Subcutaneous adipose tissue (tissue), 4 donors: ENCODE results near the gene DRAM1. TPM values are rescaled to one million over a fixed set of nuclear protein-coding genes. Genes with fewer than 3 reads are reported as not detected.

Source experiments
- total RNA-seq, 4 donors: library from RNA; depleted of rRNA; stranded (reverse); fragments of >200 nt; gene quantifications; one replicate each; pipeline ENCODE4 v1.1.0, GENCODE V29; 2016
- TF ChIP-seq, protein P1 (sequence below): fragments of 450-650 bp; IDR thresholded peaks from one replicate; pipeline ENCODE4 v1.5.1; 2016; ENCODE audit warnings: low read depth, mild to moderate bottlenecking, control low read depth, antibody characterized with exemption, moderate library complexity

Gene DRAM1
- total RNA-seq, 4 donors from 2014 or later = 14.3 to 52.8 (median 34.4) TPM

DNA sequence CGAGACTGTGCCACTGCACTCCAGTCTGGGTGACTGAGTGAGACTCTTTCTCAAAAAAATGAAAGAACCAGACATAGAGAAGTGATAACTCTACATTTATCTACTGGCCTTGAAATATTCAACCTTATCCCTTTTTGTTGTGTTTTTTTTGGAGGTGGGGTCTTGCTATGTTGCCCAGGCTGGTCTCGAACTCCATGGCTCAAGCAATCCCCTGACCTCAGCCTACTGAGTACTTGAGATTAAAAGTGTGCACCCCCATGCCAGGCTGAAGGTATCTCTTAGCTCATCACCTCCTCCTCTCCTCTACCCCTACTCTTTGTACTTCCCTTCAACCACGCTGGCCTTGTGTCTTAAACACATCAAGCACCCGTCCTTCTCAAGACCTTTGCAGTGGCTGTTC is 3.8 kb downstream of the DRAM1 start:
- TF ChIP-seq, protein P1, sequence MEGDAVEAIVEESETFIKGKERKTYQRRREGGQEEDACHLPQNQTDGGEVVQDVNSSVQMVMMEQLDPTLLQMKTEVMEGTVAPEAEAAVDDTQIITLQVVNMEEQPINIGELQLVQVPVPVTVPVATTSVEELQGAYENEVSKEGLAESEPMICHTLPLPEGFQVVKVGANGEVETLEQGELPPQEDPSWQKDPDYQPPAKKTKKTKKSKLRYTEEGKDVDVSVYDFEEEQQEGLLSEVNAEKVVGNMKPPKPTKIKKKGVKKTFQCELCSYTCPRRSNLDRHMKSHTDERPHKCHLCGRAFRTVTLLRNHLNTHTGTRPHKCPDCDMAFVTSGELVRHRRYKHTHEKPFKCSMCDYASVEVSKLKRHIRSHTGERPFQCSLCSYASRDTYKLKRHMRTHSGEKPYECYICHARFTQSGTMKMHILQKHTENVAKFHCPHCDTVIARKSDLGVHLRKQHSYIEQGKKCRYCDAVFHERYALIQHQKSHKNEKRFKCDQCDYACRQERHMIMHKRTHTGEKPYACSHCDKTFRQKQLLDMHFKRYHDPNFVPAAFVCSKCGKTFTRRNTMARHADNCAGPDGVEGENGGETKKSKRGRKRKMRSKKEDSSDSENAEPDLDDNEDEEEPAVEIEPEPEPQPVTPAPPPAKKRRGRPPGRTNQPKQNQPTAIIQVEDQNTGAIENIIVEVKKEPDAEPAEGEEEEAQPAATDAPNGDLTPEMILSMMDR = no peak

- TF ChIP-seq, protein P1 = no peak
Measured at GRCh38 chr12:101884174-101884573, 6.8 kb downstream of the DRAM1 start.

DNA sequence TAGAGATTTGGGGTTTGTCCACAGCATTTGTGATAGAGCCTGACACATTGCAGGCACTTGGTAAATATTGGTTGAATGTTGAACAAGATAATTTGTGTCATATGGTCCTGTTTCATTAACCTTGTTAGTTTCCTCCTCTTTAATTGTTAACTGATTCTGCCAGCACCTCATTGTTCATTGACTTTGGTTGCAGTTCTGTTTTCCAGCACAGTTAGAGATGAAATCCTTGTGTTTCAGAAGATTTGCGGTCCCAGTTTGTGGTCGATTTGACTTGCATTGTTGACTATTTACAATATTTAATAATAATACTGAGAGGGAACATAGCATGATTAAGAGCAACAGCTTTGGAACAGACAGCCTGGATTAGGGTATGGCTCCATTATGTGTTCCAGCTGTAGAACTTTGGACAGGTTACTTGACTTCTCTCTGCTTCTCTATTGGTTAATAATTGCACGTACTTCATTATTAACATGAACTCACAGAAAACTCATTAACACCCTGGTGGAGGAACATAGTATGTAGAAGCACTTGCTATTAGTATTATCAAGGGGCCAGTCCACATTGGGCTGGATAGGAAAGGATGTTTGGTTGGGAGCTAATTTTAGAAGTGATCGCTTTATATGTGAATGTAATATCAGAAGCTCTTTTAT is 8.7 kb downstream of the DRAM1 start:
- TF ChIP-seq, protein P1 = no peak

DNA sequence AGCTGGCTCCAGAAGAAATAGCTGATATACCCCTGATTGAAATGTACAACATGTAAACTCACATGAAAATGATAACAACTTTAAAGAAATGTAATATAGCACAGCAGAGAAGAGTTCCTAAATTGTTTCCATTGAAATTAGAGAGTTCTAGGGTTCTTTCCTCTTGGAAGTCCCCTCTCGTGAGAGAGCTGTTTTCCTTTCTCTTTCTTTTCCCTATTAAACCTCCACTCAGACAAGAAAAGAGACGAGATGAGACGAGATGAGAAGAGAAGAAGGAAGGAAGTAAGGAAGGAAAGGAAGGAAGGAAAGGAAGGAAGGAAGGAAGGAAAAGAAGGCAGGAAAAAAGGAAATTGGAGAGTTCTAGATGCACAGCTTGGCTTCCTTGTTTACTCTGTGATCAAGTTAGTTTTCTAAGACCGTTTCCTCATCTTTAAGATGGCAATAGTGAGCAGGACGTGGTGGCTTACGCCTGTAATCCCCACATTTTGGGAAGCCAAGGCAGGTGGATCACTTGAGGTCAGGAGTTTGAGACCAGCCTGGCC is 11.9 kb downstream of the DRAM1 start:
- TF ChIP-seq, protein P1 = no peak

DNA sequence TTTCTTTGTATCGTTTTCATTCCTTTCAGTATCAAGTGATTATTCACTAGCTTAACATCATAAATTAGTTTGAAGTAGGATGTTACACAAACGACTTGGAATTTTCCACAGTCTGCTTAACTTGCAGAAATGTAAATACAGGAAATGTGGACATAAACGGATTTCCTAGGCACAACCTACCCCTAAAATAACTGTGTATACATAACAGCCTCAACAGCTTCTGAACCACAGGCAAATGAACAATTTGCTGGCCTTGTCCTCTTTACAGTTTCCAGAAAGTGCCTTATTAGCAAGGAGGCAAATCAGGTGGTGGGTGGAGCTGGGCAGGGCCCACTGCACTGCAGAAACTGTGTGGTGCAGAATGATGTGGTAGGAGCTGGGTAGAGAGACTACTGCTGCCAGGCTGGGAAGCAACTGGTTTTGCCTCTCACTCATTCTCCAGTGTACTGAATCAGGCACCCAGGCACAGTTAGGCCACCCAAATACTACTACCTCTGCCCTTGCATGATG is 14.1 kb downstream of the DRAM1 start:
- TF ChIP-seq, protein P1 = no peak

DNA sequence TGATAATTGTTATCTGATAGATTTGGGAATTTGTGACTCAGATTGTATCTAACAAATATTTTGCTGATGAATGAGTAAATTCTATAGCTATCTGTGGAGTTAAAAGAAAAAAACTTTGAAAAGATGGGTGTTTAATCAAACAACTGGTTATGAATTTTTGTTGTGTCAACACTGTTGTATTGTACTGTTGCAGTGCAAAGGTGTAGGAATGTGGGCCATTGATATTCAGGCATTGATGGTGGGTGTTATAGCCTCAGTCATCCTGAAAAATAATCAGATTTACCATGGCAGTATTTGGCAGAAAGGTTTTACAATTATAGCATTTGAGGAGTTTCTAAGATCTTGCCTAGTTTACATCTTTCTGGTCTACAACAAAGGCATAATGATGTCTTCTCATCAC is 15.4 kb downstream of the DRAM1 start:
- TF ChIP-seq, protein P1 = no peak

- TF ChIP-seq, protein P1 = no peak
Measured at GRCh38 chr12:101901777-101902176, 24.4 kb downstream of the DRAM1 start.
